Activated naive CD4-positive, alpha-beta T cell (primary cell): ENCODE data around the gene HTR7.
A peak's percentile ranks its signal among the peaks of the same experiment; 100 is the strongest.

Experiments used
- DNase-seq, 4 experiments: peaks; one replicate each; lab custom pipeline; 2025; lab: John Stamatoyannopoulos, UW

The HTR7 gene

DNA sequence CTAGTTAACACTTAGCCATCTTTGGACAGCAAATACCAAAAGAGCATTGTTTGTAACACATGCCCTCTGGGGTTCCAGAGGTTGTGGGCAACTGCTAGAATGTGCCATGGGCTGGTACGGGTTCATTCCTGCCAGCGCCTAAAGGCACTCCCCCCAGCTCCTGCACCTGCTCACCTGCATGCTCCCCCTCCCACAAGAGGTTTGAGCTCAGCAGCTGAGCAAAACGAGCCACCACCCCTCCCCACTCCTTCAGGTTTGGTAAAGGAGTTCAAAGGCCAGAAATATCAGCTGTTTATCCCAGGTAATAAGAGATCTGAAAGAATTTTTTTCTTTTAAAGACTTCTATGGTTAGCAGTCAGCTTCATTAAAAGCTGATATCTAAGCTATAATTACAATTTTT is 53.5 kb downstream of the HTR7 start:
- DNase-seq: no peak

DNA sequence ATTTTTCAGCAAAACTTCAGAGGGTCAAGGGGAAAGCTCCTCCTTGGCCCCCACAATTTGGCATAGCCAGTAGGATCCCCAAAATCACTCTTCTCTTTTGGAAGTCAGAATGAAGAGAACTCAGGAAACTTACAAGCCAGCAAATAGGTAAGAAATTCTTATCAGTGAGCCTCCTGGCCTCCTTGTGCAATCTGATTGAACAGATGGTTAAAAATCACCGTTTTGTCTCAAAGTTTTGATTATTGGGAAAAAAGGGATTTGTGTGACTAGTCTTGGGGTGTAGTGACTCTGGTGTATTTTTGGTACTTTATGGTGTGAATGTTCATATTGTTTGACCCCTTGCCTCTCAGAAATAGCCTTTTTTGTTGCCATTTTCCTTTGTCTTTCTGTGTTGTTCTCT is 56.2 kb downstream of the HTR7 start:
- DNase-seq: no peak

DNA sequence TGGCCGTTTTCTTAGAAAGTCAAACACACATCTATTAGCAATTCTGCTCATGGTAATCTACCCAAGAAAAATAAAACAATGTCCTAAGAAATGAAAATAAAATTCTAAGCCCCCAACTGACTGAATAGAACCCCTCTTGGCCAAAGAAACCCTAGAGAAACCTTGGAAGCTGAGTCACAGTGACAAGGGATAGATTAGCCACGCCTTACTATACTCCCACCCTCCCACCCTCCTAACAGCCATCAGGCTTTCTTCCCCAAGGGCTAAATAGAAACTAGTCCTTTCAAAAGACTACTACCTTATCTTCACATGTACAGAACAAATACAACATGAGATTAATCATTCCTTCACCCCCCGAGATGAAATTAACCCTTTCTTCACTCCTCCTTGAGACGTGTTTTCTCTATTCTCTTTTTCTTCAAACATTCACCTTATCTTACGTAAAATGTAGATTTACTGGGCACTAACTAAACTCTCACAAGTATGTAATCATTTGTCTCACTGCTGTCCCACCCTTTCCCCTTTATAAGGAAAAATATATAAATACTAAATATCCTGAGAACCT is 57.5 kb downstream of the HTR7 start:
- no peak for DNase-seq

DNA sequence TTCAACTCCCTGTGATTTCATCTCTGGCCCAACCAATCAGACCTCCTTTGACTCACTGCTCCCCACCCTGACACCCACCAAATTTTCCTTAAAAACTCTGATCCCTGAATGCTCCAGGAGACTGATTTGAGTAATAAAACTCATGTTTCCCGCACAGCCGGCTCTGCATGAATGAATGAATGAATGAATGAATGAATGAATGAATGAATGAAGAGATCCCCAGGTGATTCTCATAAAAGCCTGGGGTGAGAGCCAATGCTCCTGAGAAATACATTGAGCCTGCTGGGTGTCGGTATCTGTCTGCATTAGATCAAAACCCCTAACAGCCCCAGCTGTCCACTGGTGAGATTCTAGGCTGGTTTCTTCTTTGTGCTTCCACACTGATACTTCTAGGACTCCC is 58.7 kb downstream of the HTR7 start:
- no peak for DNase-seq

DNA sequence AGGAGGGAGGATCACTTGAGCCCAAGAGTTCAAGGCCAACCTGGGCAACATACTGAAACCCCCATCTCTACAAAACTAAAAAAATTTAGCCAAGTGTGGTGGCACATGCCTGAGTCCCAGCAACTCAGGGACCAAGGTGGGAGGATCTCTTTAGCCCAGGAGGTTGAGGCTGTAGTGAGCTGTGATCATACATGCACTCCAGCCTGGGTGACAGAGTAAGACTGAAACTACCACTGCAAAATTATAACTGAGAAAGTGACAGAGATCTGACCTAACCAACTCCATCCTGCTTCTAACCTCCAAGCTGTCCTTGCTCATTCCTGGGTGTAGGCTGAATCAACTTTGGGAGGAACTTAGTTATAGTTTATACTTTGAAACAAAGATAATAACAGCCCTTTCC is 59.4 kb downstream of the HTR7 start:
- no peak for DNase-seq

DNA sequence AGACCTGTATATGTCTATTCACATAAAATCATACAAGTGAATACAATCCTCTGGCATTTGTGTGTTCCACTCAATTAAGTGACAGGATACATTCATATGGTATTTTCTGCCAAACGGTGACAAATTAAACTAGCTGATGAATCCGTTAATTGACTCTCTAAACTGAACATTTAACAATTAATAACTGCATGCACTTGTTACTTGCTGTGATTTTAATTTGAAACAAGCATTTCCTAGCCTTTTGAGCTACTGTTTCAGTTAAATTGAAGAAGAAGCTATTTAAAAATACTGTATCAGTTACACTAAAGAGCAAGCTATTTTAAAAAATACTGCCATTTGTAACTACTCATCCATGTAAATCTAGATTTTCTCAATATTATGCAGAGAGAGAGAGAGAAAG is 67.4 kb downstream of the HTR7 start:
- DNase-seq: no peak

DNA sequence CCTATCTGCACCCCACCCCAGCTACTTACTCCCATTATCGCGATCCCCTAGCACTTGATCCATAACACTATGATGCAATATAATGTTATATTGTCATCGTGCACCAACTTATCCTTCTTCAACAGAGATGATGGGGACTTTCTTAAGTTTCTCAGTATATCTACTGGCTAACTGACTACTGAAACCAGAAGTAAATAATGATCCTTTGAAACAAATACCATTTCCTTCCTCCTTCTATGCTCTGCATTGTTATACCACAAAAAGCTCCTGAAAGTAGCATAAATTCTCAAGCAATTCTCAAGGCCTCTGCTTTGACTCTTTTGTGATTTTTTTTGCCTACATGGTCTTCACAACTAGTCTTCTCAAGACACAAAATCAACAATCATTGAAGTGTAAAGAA is 68.9 kb downstream of the HTR7 start:
- DNase-seq: no peak

DNA sequence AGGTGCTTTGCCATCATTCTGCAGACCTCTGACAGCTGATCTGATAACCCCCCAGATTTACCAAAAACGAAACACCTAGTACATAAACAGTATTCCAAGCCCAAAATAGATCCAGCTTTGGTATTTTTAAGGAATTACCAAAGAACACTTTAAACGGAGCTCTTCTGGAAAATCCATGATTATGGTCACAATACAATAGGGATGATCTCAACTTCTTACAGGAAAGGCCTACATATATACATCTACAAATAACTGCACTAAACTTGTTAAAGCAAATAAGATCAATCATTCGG is 69.7 kb downstream of the HTR7 start:
- DNase-seq: no peak

DNA sequence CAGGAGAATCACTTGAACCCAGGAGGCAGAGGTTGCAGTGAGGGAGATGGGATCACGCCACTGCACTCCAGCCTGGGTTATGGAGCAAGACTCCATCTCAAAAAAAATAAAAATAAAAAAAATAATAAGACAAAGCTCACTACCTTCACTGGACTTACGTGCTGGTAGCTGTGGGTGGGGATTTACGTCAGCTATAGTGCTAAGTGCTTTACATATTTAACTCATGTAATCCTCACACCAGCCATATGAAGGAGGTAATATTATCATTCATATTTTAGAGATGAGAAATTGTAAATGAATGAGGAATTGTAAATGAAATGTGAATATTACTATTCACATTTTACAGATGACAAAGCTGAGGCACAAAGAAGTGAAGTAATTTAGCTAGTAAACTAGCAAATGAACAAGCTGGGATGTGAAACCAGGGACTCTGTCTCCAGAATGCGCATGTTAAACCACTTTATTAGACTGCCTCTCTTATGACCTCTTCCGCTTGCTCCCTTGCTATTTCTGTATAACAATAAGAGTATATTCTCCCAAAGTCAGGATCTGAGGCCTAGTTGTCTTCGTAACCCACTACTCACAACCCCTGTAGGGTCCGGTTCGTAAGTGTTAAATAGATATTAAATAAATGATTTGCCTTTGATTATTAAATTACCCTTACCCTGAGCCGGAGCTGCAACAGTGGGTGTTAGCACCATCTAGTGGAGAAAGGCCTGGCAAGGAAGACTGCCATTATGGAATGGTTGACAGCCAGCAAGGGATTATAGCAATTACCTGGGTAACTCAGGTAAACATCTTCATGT is 70.2 kb downstream of the HTR7 start:
- DNase-seq: no peak

DNA sequence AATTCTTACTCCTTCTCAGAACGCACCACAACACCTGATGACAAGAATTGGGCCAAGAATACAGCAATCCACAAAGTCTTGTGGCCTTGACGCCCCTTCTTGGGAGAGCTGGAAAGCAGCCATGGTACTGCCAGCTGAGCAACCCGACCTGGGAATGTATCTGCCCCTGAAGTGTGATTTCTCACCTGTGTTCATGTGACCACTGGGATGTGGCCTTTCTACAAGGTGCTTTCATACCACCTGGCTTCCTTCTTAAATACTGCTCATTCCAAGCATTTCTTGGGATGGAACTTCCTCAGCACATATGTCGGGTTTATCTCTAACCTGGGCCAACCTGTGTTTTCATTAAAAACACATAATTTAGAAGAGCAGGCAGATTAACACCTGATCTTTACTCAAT is 72.1 kb downstream of the HTR7 start:
- DNase-seq: no peak

DNA sequence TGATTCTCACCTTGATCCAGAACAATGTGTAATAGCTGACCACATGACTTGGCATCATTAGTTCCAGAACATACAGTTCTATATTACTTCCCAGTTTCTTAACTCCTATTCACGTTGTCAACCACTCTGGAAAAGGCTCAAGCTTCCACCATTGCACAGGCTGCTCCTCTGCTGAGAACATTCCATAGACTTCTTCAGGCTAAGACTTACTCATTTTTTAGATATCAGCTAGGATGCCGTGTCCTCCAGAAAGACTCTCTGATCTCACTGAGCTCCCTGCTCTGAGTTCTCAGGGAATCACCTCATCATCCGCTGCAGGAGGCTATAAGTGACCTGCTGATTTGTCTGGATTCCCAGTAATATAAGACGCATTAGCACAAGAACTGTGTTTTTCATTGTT is 73.1 kb downstream of the HTR7 start:
- no peak for DNase-seq

DNA sequence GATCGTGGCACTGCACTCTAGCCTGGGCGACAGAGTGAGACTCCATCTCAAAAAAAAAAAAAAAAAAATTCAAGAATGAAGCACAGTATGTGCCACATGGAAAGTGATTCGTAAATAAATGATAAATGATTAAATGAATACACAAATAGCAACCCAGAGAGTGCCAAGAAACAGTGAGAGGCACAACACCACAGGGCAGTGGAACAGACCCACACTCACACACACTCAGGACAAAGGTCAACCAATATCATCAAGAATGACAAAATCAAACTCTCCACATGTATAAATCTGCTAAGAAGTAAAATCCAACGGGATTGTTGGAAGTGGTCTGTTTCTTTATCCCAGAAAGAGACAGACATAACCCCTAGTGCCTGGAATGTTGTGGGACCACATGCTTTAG is 77.4 kb downstream of the HTR7 start:
- DNase-seq: no peak

DNA sequence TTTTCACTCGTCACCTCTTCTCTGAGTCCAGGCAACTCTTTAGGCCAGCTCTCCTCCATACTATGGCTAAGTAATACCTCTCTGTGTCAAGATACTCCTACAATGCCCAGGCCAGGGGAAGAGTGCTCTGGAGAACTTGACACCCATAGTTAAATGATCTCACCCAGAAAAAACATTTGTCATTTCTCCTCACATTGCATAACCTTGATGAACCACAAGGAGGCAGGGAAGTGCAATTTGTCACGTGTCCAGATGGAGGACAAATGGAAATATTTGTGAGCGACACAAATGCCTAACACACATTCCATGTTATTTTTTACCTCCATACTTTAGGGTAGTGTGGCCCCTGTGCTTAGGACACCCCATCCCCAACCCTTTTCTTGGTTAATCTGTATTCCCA is 78.3 kb downstream of the HTR7 start:
- no peak for DNase-seq

DNA sequence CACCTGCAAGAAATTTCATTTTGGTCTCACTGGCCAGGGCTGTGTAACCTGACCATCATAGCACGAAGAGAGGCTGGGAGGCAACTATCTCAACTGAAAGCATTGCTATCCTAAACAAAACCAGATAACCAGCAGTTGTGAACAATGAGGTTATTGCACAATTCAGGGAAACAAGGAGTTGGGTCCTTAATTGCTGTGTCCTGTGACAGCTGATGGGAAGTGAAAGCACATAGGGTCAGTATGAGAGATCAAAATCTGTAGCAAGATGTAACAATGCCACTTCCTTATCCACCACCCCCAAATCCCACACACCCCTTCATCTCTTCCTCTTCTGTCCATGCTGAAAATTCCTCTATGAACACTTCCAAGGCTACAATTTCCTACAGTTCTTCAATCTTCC is 80.2 kb downstream of the HTR7 start:
- no peak for DNase-seq

DNA sequence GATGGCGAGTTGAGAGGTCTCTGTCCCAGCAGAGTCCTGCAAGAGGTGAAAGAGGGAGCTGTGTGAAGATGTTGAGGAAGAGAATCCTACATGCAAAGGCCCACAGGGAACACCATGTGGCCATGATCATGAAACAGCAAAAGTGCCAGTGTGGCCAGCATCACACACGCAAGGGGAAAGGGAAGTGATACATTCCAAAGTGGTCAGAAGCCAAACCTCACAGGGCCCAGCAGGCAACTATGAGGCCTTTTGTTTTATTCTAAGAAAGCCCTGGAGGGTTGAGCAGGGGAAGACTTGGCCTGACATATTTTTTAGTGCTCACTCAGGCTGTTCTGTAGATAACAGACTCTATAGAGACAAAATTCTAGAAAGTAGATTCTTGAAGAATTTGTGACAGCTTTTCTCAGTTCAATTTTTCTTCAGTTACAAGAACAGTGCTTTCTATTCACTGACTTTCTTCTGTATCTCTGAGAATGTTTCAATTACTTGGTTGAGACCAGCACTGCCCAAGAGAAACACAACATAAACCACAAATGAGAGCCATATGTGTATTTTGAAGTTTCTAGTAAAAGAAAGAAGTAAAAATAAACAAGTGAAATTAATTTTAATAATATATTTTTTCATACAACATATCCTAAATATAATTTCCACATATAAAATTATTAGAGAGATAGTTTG is 82.3 kb downstream of the HTR7 start:
- DNase-seq: no peak

DNA sequence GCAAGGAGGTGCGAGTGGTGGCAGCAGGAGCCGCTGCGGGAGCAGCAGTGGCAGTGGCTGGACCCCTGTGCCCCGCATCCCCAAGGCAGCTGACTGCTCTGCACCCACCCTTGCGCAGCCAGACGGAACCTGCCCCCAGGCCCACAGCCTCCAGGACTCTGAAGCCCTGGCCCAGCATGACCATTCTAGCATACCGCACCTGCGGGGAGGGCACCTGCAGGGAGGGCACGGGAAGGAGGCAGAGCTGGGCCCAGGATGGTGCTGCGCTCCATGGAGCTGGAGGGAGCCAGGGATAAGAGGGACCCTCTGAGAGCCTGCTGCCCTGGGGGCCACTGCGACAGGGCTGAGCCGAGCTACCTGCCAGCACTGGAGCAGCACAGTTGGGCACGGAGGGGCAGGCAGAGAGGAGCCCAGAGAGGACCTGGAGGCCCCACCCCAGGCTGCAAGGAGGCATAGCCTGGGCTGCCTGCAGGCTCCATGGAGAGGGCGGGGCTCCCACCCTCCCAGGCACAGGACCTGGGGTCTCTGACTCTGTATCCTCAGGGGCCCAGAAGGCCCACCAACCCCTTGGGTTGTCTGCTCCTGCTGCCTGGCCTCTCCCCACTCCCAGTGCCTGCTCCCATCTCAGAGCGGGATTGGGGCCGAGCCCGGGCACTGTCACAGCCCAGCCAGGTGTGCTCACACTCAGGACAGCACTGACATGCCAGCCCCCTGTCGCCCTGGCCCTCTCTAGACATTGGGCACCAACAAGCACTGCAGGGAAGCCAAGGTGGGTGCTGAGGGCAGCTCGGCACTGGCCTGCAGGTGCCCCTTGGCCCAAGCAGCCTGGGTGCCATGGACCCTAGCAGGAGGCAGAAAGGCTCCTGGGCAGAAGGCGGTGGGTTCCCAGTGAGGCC is 87.6 kb downstream of the HTR7 start:
- no peak for DNase-seq

DNA sequence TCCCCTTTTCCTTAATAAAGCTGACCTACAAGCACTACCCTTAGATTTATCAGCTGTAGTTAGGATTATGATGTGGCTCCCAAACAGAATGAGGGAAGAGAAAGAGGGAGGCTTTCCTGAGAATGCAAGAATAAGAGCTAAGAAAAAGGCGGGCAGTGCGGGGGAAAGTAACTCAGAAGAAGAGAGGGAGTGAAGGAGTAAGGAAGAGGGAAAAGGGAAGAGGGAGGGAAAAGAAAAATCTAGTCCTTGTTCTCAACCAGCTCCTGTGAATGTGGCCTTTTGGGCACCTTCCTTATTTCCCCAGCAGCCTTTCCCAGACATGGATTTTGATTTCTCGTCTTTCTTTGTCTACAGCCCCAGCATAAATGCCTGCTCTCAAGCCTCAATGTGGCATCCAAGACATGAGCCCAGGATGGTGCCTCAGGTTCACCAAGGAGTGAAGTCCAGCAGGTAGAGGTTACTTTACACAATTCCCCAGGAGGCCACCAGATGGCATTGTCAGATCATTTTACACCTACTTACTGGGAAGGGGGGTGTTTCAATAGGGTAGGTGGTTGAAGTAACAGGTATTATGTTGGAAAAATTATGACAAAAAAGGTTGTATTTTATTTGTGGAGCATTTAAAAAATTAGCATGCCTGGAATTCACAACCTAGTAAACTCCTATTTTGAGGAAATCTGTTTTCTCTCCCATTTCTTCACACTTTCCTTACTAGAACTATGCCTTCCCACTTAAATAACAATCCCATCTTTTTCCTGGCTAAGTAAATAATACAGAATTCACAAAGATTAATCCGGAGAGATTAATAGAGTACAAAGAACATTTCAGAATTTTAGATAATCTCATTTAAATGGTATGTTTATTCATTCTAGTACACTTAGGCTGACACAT is 106.5 kb downstream of the HTR7 start:
- DNase-seq: peak in 1 of 4 experiments; percentile 0

DNA sequence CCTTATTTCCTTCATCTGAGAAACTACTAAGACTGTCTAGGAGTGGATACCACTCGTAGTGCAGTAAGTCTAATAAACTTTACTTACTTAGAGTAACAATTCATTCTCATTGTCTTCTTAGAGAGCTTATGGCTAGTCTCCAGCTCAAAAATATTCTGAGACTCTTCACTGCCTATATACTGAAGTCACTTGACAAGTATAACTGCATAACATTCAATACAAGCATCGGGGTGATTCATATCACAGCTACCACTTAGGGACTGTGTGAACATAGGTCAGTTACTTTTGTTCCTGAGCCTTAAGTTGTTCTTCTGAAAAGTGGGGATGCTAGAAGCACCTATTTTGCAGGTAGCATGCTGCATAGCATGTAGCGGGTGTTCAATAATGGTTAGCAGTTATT is 111.0 kb downstream of the HTR7 start:
- no peak for DNase-seq

DNA sequence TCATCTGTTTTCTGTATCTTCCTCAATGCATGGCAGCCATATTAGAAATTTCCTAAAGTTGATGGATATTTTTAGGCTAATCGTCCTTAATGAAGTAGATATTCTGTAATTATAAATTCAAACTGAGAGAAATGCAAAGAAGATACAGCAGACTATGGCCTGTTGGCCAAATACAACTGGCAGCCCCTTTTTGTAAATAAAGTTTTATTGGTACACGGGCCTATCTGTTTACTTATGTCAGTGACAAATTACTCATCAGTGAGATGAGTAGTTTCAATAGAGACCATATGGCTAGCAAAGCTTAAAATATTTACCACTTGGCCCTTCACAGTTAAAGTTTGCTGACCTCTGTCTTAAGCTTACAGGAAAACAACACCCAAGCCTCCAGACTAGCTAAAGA is 112.3 kb downstream of the HTR7 start:
- no peak for DNase-seq

DNA sequence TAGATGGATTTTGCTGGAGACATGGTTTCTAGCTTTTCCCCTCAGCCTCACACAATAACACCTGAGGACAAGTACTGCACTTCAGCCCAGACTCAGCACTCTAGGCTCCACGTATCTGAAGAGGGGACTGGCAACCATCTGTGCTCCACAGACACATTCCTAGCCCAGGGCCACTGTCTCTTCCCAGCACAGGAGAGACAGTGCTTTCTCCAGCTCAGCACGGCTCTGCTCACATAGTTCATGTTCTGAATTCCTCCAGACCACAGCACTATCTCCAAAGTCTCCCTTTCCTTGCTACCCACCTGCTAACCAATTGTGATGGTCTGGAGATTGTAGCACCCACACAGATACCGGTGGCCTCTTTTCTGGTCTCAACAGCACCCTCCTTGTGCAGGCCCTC is 114.5 kb downstream of the HTR7 start:
- DNase-seq: no peak

DNA sequence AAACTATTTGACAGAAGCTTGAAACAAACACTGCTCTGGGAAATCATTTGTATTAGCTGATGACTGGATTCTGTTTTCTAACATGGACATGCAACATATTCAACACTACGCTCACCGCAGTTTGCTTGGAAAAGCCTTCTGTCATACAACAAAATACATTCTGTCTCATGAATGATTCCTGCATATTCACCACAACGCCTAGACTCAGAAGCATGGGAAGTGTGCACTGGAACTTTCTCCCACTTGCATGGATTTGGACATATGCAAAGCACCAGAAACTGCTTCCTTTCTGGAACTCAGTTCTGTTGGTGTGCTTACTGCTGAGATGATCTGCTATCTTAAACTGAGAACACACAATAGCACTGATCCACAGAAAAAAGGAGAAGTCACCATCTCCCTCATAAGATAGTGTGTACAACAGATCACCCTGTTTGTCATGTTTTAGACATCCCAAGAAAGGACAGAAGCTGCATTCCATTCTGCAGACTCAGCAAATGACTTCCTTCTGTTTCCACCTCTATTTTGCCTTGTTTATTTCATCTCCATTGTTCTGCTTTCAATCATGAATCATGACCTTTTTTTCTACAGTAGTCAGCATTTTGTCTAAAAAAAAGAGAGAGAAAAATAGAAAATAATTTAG is 115.8 kb downstream of the HTR7 start:
- DNase-seq: no peak
